SK-N-SH (cell line): ENCODE results near the gene PI4K2A.

ENCODE experiments used
- CHD2 ChIP-seq: fragments of 150-350 bp; IDR thresholded peaks from 2 replicates; pipeline ENCODE4 v1.6.1; 2018; ENCODE audit warnings: low read length; ENCODE audit not compliant: partially characterized antibody
- EP300 ChIP-seq, 2 experiments: IDR thresholded peaks; 2 replicates each; pipeline versions ENCODE4 v1.4.0 to v1.6.1; 2012; ENCODE audit warnings: borderline replicate concordance in 1 of 2, low read depth in 1 of 2, low read length in 1 of 2
- MEF2A ChIP-seq: IDR thresholded peaks from 2 replicates; pipeline ENCODE4 v1.4.0; 2012; ENCODE audit warnings: low read depth, borderline replicate concordance
- POLR2AphosphoS5 ChIP-seq: IDR thresholded peaks from 2 replicates; pipeline ENCODE4 v1.6.1; 2012; ENCODE audit warnings: low read depth, low read length
- RFX5 ChIP-seq: IDR thresholded peaks from 2 replicates; pipeline ENCODE4 v1.6.1; 2012; ENCODE audit warnings: mild to moderate bottlenecking, improper control_type of control experiment, low read length
- SMC3 ChIP-seq: IDR thresholded peaks from 2 replicates; pipeline ENCODE4 v1.6.1; 2012; ENCODE audit warnings: low read depth, low read length, improper control_type of control experiment
- YY1 ChIP-seq: IDR thresholded peaks from 2 replicates; pipeline ENCODE4 v1.4.0; 2012; ENCODE audit warnings: low read depth, mild to moderate bottlenecking
- TF ChIP-seq, protein P1 (sequence below): fragments of 200-600 bp; sonication (generic); IDR thresholded peaks from 2 replicates; pipeline ENCODE4 v1.6.1; 2017; ENCODE audit warnings: antibody characterized with exemption, mild to moderate bottlenecking, moderate library complexity
- TF ChIP-seq, protein P2 (sequence below): IDR thresholded peaks from 2 replicates; pipeline ENCODE4 v1.4.0; 2012; ENCODE audit warnings: low read depth, borderline replicate concordance
- TF ChIP-seq, protein P3 (sequence below): IDR thresholded peaks from 2 replicates; pipeline ENCODE4; 2012
- TF ChIP-seq, protein P4 (sequence below): IDR thresholded peaks from 2 replicates; pipeline ENCODE4 v1.4.0; 2012; ENCODE audit warnings: low read depth, borderline replicate concordance

DNA sequence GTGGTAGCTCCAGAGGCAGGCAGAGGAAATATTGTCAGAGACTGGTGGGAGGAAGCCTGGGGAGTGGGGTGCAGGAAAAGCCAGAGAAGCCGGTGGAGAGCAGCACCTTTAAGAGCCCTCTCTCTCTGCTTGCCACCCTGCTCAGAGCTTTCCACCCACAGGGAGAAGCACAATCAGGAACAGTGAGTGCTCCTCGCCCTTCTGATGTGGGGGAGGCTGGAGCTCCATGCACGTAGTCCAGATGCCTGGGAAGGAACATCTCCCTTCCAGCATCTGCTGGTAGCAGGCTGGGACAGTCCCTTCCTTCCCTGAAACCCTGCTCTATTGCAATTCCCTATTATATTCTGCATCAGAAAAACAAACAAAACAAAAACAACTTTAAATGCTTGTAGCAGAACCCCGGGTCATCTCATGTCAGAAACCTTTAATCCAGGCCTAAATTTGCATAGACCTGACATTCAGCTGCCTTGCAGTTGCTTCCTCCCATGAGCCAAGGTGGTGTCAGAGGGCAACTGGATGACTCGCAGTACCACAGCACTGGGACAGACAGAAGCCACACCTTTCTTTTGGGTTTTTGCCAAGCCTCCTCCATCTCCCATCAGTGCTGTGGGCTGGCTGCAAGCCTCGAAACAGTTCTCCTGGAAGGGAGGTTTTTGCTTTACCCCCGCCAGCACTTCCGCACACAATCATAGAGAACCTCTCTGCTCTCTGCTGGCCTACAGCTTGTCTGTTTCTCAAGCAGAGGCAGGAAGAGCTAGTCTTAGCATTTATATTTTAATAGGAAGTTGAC, 33.5 kb downstream of the PI4K2A start:
- TF ChIP-seq, protein P1, sequence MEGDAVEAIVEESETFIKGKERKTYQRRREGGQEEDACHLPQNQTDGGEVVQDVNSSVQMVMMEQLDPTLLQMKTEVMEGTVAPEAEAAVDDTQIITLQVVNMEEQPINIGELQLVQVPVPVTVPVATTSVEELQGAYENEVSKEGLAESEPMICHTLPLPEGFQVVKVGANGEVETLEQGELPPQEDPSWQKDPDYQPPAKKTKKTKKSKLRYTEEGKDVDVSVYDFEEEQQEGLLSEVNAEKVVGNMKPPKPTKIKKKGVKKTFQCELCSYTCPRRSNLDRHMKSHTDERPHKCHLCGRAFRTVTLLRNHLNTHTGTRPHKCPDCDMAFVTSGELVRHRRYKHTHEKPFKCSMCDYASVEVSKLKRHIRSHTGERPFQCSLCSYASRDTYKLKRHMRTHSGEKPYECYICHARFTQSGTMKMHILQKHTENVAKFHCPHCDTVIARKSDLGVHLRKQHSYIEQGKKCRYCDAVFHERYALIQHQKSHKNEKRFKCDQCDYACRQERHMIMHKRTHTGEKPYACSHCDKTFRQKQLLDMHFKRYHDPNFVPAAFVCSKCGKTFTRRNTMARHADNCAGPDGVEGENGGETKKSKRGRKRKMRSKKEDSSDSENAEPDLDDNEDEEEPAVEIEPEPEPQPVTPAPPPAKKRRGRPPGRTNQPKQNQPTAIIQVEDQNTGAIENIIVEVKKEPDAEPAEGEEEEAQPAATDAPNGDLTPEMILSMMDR: no peak
- TF ChIP-seq EP300 (IDR thresholded peaks at IDR 0.05; ENCODE audit: borderline replicate concordance in 1 of 2, low read depth in 1 of 2, low read length in 1 of 2) (no peak), RFX5 (no peak), SMC3 (no peak), MEF2A (no peak), POLR2AphosphoS5 (no peak), CHD2 (no peak), YY1 (no peak)
- TF ChIP-seq, protein P2, sequence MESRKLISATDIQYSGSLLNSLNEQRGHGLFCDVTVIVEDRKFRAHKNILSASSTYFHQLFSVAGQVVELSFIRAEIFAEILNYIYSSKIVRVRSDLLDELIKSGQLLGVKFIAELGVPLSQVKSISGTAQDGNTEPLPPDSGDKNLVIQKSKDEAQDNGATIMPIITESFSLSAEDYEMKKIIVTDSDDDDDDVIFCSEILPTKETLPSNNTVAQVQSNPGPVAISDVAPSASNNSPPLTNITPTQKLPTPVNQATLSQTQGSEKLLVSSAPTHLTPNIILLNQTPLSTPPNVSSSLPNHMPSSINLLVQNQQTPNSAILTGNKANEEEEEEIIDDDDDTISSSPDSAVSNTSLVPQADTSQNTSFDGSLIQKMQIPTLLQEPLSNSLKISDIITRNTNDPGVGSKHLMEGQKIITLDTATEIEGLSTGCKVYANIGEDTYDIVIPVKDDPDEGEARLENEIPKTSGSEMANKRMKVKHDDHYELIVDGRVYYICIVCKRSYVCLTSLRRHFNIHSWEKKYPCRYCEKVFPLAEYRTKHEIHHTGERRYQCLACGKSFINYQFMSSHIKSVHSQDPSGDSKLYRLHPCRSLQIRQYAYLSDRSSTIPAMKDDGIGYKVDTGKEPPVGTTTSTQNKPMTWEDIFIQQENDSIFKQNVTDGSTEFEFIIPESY: no peak
- TF ChIP-seq, protein P3, sequence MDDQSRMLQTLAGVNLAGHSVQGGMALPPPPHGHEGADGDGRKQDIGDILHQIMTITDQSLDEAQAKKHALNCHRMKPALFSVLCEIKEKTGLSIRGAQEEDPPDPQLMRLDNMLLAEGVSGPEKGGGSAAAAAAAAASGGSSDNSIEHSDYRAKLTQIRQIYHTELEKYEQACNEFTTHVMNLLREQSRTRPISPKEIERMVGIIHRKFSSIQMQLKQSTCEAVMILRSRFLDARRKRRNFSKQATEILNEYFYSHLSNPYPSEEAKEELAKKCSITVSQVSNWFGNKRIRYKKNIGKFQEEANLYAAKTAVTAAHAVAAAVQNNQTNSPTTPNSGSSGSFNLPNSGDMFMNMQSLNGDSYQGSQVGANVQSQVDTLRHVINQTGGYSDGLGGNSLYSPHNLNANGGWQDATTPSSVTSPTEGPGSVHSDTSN: no peak
- TF ChIP-seq, protein P4, sequence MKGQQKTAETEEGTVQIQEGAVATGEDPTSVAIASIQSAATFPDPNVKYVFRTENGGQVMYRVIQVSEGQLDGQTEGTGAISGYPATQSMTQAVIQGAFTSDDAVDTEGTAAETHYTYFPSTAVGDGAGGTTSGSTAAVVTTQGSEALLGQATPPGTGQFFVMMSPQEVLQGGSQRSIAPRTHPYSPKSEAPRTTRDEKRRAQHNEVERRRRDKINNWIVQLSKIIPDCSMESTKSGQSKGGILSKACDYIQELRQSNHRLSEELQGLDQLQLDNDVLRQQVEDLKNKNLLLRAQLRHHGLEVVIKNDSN: no peak
